Measurements from ENCODE around the gene MED16. TPM values are rescaled to one million over a fixed set of nuclear protein-coding genes. Genes with fewer than 3 reads are reported as not detected.

MED16 gene
- total and polyA plus RNA-seq, 12 donors: 5.3 to 139 (median 62.6) TPM

DNA sequence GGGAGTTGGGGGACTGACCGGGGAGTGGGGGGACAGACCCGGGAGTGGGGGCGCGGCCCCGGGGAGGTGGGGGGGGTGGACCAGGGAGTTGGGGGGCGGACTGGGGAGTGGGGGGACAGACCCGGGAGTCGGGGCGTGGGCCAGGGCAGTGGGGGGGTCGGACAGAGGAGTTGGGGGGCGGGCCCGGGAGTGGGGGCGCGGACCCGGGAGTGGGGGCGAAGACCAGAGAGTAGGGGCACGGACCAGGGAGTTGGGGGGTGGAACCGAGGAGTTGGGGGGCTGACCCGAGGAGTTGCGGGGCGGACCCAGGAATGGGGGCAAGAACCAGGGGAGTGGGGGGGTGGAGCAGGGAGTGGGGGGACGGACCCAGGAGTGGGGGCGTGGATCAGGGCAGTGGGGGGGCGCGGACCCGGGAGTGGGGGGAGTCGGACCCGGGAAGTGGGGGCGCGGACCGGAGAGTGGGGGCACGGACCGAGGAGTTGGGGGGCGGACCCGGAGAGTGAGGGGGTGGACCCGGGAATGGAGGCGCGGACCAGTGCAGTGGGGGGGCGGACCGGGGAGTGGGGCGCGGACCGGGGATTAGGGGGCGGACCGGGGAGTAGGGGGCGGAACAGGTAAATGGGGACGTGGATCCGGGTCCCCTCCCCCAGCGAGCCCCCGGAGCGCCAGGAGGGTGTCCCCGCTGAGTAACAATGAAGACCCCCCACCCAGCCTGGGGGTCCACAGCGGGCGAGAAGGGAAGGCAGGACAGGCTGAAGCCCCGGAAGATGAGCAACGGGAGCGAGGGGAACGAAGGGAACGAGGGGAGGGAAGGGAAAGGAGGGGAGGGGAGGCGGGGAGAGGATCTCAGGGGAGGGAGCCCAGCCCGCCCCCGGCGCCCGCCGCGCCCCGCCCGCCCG is 19.4 kb upstream of the MED16 start:
- WGBS, 4 donors: 0 to 5% (median 3%) methylated on average over 11 to 66 of the region's 69 CpGs
- H3K4me3 ChIP-seq: peak overlapping the region in 3 of 4 donors; percentile 25 to 100 (median 93)

DNA sequence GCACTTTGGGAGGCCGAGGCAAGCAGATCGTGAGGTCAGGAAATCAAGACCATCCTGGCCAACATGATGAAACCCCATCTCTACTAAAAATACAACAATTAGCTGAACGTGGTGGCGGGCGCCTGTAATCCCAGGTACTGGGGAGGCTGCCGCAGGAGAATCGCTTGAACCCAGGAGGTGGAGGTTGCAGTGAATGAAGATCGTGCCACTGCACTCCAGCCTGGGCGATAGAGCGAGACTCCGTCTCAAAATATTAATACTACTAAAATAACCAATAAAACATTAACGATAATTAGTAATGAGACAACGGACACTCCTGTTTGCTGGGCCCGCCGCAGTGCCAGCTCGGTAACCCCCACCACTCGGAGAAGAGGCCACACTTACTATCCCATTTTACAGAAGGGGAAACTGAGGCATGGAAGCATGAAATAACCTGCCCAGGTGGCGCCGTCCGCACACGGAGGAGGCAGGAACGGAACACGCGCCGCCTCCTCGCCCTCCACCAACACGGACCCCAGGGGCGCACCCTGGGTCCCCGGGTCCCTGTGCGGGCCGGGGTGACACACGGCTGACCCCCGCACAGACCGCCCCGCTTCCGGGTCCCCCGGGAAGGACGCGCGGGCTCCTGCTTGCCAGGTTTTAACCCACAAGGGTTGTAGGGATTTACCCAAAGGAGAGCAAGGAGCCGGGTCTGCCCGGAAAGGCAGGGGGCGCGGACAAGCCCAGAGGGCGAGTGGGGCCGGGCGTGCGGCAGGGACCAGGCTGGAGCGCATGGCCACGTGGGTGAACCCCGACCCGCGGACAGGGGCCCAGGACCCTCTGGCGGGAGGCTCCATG is 18.4 kb upstream of the MED16 start:
- DNase-seq: peak in 1 of 7 donors; percentile 35
- 76 to 96% (median 84%) methylated on average over 30 to 54 of the region's 54 CpGs for WGBS, 4 donors
- peaks cover 3 to 11% of the 10 kb centered on the region in 2 donors for H3K4me1 ChIP-seq (replicated peaks in 1 of 2)
- no peaks in the 10 kb centered on the region for H3K36me3 ChIP-seq (replicated peaks in 1 of 2)
- TF ChIP-seq POLR2A (IDR thresholded peaks at IDR 0.05) (no peak), CTCF (IDR thresholded peaks at IDR 0.05) (no peak)
- H3K4me3 ChIP-seq: no peak overlapping the region
- H3K27ac ChIP-seq: no peak overlapping the region
- H3K27me3 ChIP-seq: no peaks in the 10 kb centered on the region
- intact Hi-C loops (cut with DNase I): no loop called here
- H3K9me3 ChIP-seq (replicated peaks in 1 of 3): no peaks in the 10 kb centered on the region

More for the DNA sequence above, 19.4 kb upstream of the MED16 start:
- Histone ChIP-seq H3K36me3 (replicated peaks in 1 of 2) (no peaks in the 10 kb centered on the region), H3K4me1 (replicated peaks in 1 of 2) (peaks cover 3 to 20% of the 10 kb centered on the region in 2 donors), H3K27ac (peak overlapping the region in 3 of 5 donors; percentile 60 to 97 (median 86)), H3K27me3 (peaks cover 7% of the 10 kb centered on the region), H3K9me3 (replicated peaks in 1 of 3) (no peaks in the 10 kb centered on the region)
- intact Hi-C loops (cut with DNase I): no loop called here
- DNase-seq: peak in 2 of 7 donors; percentile 42 to 47
- TF ChIP-seq CTCF (IDR thresholded peaks at IDR 0.05) (no peak), POLR2A (IDR thresholded peaks at IDR 0.05) (no peak)

DNA sequence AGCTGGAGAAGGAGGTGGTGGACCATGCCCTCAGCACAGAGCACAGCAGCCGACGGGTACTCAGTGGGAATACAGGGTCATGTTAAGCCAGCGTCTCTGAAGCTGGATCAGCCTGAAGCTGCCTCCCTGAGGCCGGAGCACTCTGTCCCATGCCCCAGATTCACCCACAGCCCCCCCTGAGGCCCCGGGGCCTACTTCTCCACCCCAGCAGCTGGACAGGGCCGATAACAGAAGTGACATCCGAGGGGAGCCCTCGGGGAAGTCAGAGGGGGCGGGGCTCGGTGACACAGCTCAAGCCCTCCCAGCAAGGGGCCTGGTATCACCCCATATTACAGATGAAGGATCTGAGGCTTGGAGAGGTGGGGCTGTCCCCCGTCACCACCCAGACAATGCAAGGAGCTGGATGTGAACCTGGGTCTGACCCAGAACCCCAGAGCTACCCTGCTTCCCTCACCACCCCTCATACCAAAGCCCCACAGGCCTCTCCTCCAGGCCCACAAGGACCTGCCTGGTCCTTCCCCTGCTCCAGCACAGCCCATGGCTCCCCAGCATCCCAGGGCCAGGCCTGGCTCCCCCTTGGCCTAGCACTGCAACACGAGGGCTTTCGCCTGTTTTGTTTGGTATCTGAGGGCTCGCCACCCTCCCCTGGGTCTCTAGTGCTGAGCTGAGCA is 14.3 kb upstream of the MED16 start:
- DNase-seq: no peak
- WGBS, 4 donors: 72 to 100% (median 74%) methylated on average over 1 to 14 of the region's 14 CpGs
- Histone ChIP-seq H3K27ac (no peak overlapping the region), H3K4me1 (replicated peaks in 1 of 2) (peaks cover 3 to 12% of the 10 kb centered on the region in 2 donors), H3K4me3 (no peak overlapping the region), H3K36me3 (replicated peaks in 1 of 2) (no peaks in the 10 kb centered on the region), H3K27me3 (no peaks in the 10 kb centered on the region), H3K9me3 (replicated peaks in 1 of 3) (no peaks in the 10 kb centered on the region)
- intact Hi-C loops (cut with DNase I): no loop called here
- no peak for TF ChIP-seq CTCF (IDR thresholded peaks at IDR 0.05)
- no peak for TF ChIP-seq POLR2A (IDR thresholded peaks at IDR 0.05)

Measured in adrenal gland (tissue), 12 donors.